GM04504 (cell line): Measurements from ENCODE around the gene HACD2.

Source experiments
- DNase-seq: peaks from one replicate; pipeline ENCODE4 v3.0.0-alpha.2; 2012; ENCODE audit warnings: low read depth

Gene HACD2

GRCh38 chr3:123481722-123482457, 103.0 kb downstream of the HACD2 start:
- DNase-seq, result no peak

GRCh38 chr3:123481071-123481470, 103.8 kb downstream of the HACD2 start:
- no peak for DNase-seq

GRCh38 chr3:123480428-123480827, 104.4 kb downstream of the HACD2 start:
- DNase-seq, result no peak

- DNase-seq, result no peak
Observed at GRCh38 chr3:123479891-123480290, 105.0 kb downstream of the HACD2 start.

- no peak for DNase-seq
Observed at GRCh38 chr3:123478314-123478713, 106.5 kb downstream of the HACD2 start.

- no peak for DNase-seq
Observed at GRCh38 chr3:123476967-123477750, 107.7 kb downstream of the HACD2 start.

GRCh38 chr3:123475786-123476185, 109.1 kb downstream of the HACD2 start:
- DNase-seq, result no peak

- no peak for DNase-seq
Observed at GRCh38 chr3:123471106-123471505, 113.7 kb downstream of the HACD2 start.

- no peak for DNase-seq
Observed at GRCh38 chr3:123469323-123469995, 115.4 kb downstream of the HACD2 start.

- DNase-seq, result no peak
Observed at GRCh38 chr3:123467046-123467445, 117.8 kb downstream of the HACD2 start.

GRCh38 chr3:123464211-123464610, 120.6 kb downstream of the HACD2 start:
- no peak for DNase-seq

GRCh38 chr3:123459862-123460261, 125.0 kb downstream of the HACD2 start:
- DNase-seq, result no peak

GRCh38 chr3:123458255-123458654, 126.6 kb downstream of the HACD2 start:
- DNase-seq, result no peak

- no peak for DNase-seq
Observed at GRCh38 chr3:123457841-123458240, 127.0 kb downstream of the HACD2 start.

GRCh38 chr3:123453675-123454074, 131.2 kb downstream of the HACD2 start:
- DNase-seq, result no peak

- DNase-seq, result no peak
Observed at GRCh38 chr3:123451186-123451585, 133.7 kb downstream of the HACD2 start.

- DNase-seq, result no peak
Observed at GRCh38 chr3:123449997-123450604, 134.8 kb downstream of the HACD2 start.

- DNase-seq, result no peak
Observed at GRCh38 chr3:123449102-123449996, 135.5 kb downstream of the HACD2 start.

GRCh38 chr3:123448536-123449101, 136.2 kb downstream of the HACD2 start, which contains the start of gene ADCY5:
Gene ADCY5, minus strand, starts transcription at chr3:123449090. Its CDS starts 545 bp downstream, at chr3:123448545.
- DNase-seq, result no peak

GRCh38 chr3:123447749-123448517, 136.9 kb downstream of the HACD2 start:
- no peak for DNase-seq
